Measurements from ENCODE around the gene MTCH1.

MTCH1 gene

GRCh38 chr6:36959555-36960250 lies 26.3 kb downstream of the MTCH1 start:
- peaks cover 0 to 3% of the 10 kb centered on the region in 2 donors for H3K4me1 ChIP-seq (ENCODE audit: control insufficient read depth in 2 of 2, insufficient read depth in 2 of 2, low read length in 2 of 2)
- no peaks in the 10 kb centered on the region for H3K9me3 ChIP-seq (ENCODE audit: control insufficient read depth in 2 of 2, low read length in 2 of 2)
- no peak overlapping the region for H3K27ac ChIP-seq (ENCODE audit: low read depth in 2 of 2, low read length in 2 of 2)
- H3K36me3 ChIP-seq (ENCODE audit: control insufficient read depth in 2 of 2, insufficient read depth in 2 of 2, low read length in 2 of 2): no peaks in the 10 kb centered on the region
- no peaks in the 10 kb centered on the region for H3K27me3 ChIP-seq (ENCODE audit: control insufficient read depth in 2 of 2, insufficient read depth in 2 of 2, low read length in 2 of 2)
- no peak overlapping the region for H3K4me3 ChIP-seq (ENCODE audit: low read length in 2 of 2)
- H3K9ac ChIP-seq (ENCODE audit: low read depth in 1 of 2, low read length in 2 of 2): no peak overlapping the region

GRCh38 chr6:36958775-36959554 lies 27.0 kb downstream of the MTCH1 start:
- H3K4me1 ChIP-seq (ENCODE audit: control insufficient read depth in 2 of 2, insufficient read depth in 2 of 2, low read length in 2 of 2): peaks cover 0 to 3% of the 10 kb centered on the region in 2 donors
- H3K9me3 ChIP-seq (ENCODE audit: control insufficient read depth in 2 of 2, low read length in 2 of 2): no peaks in the 10 kb centered on the region
- no peak overlapping the region for H3K9ac ChIP-seq (ENCODE audit: low read depth in 1 of 2, low read length in 2 of 2)
- no peaks in the 10 kb centered on the region for H3K36me3 ChIP-seq (ENCODE audit: control insufficient read depth in 2 of 2, insufficient read depth in 2 of 2, low read length in 2 of 2)
- no peak overlapping the region for H3K27ac ChIP-seq (ENCODE audit: low read depth in 2 of 2, low read length in 2 of 2)
- no peak overlapping the region for H3K4me3 ChIP-seq (ENCODE audit: low read length in 2 of 2)
- no peaks in the 10 kb centered on the region for H3K27me3 ChIP-seq (ENCODE audit: control insufficient read depth in 2 of 2, insufficient read depth in 2 of 2, low read length in 2 of 2)

GRCh38 chr6:36957773-36958271 lies 28.2 kb downstream of the MTCH1 start:
- Histone ChIP-seq H3K27me3 (ENCODE audit: control insufficient read depth in 2 of 2, insufficient read depth in 2 of 2, low read length in 2 of 2) (no peaks in the 10 kb centered on the region), H3K4me1 (ENCODE audit: control insufficient read depth in 2 of 2, insufficient read depth in 2 of 2, low read length in 2 of 2) (no peaks in the 10 kb centered on the region)

GRCh38 chr6:36956446-36956820 lies 29.6 kb downstream of the MTCH1 start:
- Histone ChIP-seq H3K4me1 (ENCODE audit: control insufficient read depth in 2 of 2, insufficient read depth in 2 of 2, low read length in 2 of 2) (no peaks in the 10 kb centered on the region), H3K27me3 (ENCODE audit: control insufficient read depth in 2 of 2, insufficient read depth in 2 of 2, low read length in 2 of 2) (no peaks in the 10 kb centered on the region), H3K9me3 (ENCODE audit: control insufficient read depth in 2 of 2, low read length in 2 of 2) (no peaks in the 10 kb centered on the region), H3K36me3 (ENCODE audit: control insufficient read depth in 2 of 2, insufficient read depth in 2 of 2, low read length in 2 of 2) (no peaks in the 10 kb centered on the region), H3K27ac (ENCODE audit: low read depth in 2 of 2, low read length in 2 of 2) (no peak overlapping the region), H3K9ac (ENCODE audit: low read depth in 1 of 2, low read length in 2 of 2) (no peak overlapping the region), H3K4me3 (ENCODE audit: low read length in 2 of 2) (no peak overlapping the region)

More at GRCh38 chr6:36957773-36958271, 28.2 kb downstream of the MTCH1 start:
- Histone ChIP-seq H3K36me3 (ENCODE audit: control insufficient read depth in 2 of 2, insufficient read depth in 2 of 2, low read length in 2 of 2) (no peaks in the 10 kb centered on the region), H3K9ac (ENCODE audit: low read depth in 1 of 2, low read length in 2 of 2) (no peak overlapping the region), H3K27ac (ENCODE audit: low read depth in 2 of 2, low read length in 2 of 2) (no peak overlapping the region), H3K4me3 (ENCODE audit: low read length in 2 of 2) (no peak overlapping the region), H3K9me3 (ENCODE audit: control insufficient read depth in 2 of 2, low read length in 2 of 2) (no peaks in the 10 kb centered on the region)

- H3K9ac ChIP-seq (ENCODE audit: low read depth in 1 of 2, low read length in 2 of 2): no peak overlapping the region
- H3K36me3 ChIP-seq (ENCODE audit: control insufficient read depth in 2 of 2, insufficient read depth in 2 of 2, low read length in 2 of 2): no peaks in the 10 kb centered on the region
- H3K4me1 ChIP-seq (ENCODE audit: control insufficient read depth in 2 of 2, insufficient read depth in 2 of 2, low read length in 2 of 2): no peaks in the 10 kb centered on the region
- H3K27me3 ChIP-seq (ENCODE audit: control insufficient read depth in 2 of 2, insufficient read depth in 2 of 2, low read length in 2 of 2): no peaks in the 10 kb centered on the region
- H3K4me3 ChIP-seq (ENCODE audit: low read length in 2 of 2): no peak overlapping the region
- H3K9me3 ChIP-seq (ENCODE audit: control insufficient read depth in 2 of 2, low read length in 2 of 2): no peaks in the 10 kb centered on the region
- H3K27ac ChIP-seq (ENCODE audit: low read depth in 2 of 2, low read length in 2 of 2): no peak overlapping the region
Observed at GRCh38 chr6:36955671-36956445, 30.1 kb downstream of the MTCH1 start.

- Histone ChIP-seq H3K9me3 (ENCODE audit: control insufficient read depth in 2 of 2, low read length in 2 of 2) (no peaks in the 10 kb centered on the region), H3K9ac (ENCODE audit: low read depth in 1 of 2, low read length in 2 of 2) (no peak overlapping the region), H3K27me3 (ENCODE audit: control insufficient read depth in 2 of 2, insufficient read depth in 2 of 2, low read length in 2 of 2) (no peaks in the 10 kb centered on the region), H3K36me3 (ENCODE audit: control insufficient read depth in 2 of 2, insufficient read depth in 2 of 2, low read length in 2 of 2) (no peaks in the 10 kb centered on the region), H3K4me1 (ENCODE audit: control insufficient read depth in 2 of 2, insufficient read depth in 2 of 2, low read length in 2 of 2) (no peaks in the 10 kb centered on the region), H3K4me3 (ENCODE audit: low read length in 2 of 2) (no peak overlapping the region), H3K27ac (ENCODE audit: low read depth in 2 of 2, low read length in 2 of 2) (no peak overlapping the region)
Observed at GRCh38 chr6:36955136-36955535, 30.9 kb downstream of the MTCH1 start.

- Histone ChIP-seq H3K36me3 (ENCODE audit: control insufficient read depth in 2 of 2, insufficient read depth in 2 of 2, low read length in 2 of 2) (no peaks in the 10 kb centered on the region), H3K4me3 (ENCODE audit: low read length in 2 of 2) (no peak within 1 kb of the TSS), H3K4me1 (ENCODE audit: control insufficient read depth in 2 of 2, insufficient read depth in 2 of 2, low read length in 2 of 2) (no peaks in the 10 kb centered on the region), H3K27ac (ENCODE audit: low read depth in 2 of 2, low read length in 2 of 2) (no peak within 1 kb of the TSS), H3K27me3 (ENCODE audit: control insufficient read depth in 2 of 2, insufficient read depth in 2 of 2, low read length in 2 of 2) (no peaks in the 10 kb centered on the region), H3K9ac (ENCODE audit: low read depth in 1 of 2, low read length in 2 of 2) (no peak within 1 kb of the TSS), H3K9me3 (ENCODE audit: control insufficient read depth in 2 of 2, low read length in 2 of 2) (no peaks in the 10 kb centered on the region)
Observed at GRCh38 chr6:36954262-36954931, 31.6 kb downstream of the MTCH1 start, which contains the start of gene PI16. PI16 (plus strand) TSS chr6:36954738; CDS start chr6:36954761, 23 bp downstream.

GRCh38 chr6:36953931-36954261 lies 32.1 kb downstream of the MTCH1 start:
- no peak overlapping the region for H3K27ac ChIP-seq (ENCODE audit: low read depth in 2 of 2, low read length in 2 of 2)
- H3K4me3 ChIP-seq (ENCODE audit: low read length in 2 of 2): no peak overlapping the region
- H3K9me3 ChIP-seq (ENCODE audit: control insufficient read depth in 2 of 2, low read length in 2 of 2): no peaks in the 10 kb centered on the region
- no peaks in the 10 kb centered on the region for H3K4me1 ChIP-seq (ENCODE audit: control insufficient read depth in 2 of 2, insufficient read depth in 2 of 2, low read length in 2 of 2)
- H3K36me3 ChIP-seq (ENCODE audit: control insufficient read depth in 2 of 2, insufficient read depth in 2 of 2, low read length in 2 of 2): no peaks in the 10 kb centered on the region
- H3K9ac ChIP-seq (ENCODE audit: low read depth in 1 of 2, low read length in 2 of 2): no peak overlapping the region
- H3K27me3 ChIP-seq (ENCODE audit: control insufficient read depth in 2 of 2, insufficient read depth in 2 of 2, low read length in 2 of 2): no peaks in the 10 kb centered on the region

DNA sequence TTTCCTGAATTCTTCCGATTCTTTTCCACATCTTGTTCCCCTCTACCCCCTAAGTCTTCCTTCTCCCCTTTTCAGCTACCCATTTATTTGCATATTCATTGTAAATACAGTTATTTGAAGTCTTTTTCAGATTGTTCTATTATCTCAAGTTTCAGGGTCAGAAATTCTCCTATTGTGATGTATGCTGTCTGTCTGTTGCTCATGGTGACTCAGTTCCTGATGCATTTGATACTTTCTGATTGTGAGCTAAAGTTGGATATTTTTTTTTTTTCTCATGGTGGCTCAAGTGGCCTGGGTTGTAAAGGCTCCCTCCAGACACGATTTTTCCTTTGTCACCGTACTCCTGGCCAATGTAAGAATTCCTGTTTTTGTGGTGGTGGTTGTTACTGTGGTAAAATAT lies 36.4 kb downstream of the MTCH1 start:
- H3K4me1 ChIP-seq (ENCODE audit: control insufficient read depth in 2 of 2, insufficient read depth in 2 of 2, low read length in 2 of 2): no peaks in the 10 kb centered on the region
- H3K9me3 ChIP-seq (ENCODE audit: control insufficient read depth in 2 of 2, low read length in 2 of 2): no peaks in the 10 kb centered on the region
- H3K4me3 ChIP-seq (ENCODE audit: low read length in 2 of 2): no peak overlapping the region
- H3K27me3 ChIP-seq (ENCODE audit: control insufficient read depth in 2 of 2, insufficient read depth in 2 of 2, low read length in 2 of 2): no peaks in the 10 kb centered on the region
- no peak overlapping the region for H3K27ac ChIP-seq (ENCODE audit: low read depth in 2 of 2, low read length in 2 of 2)
- no peaks in the 10 kb centered on the region for H3K36me3 ChIP-seq (ENCODE audit: control insufficient read depth in 2 of 2, insufficient read depth in 2 of 2, low read length in 2 of 2)
- H3K9ac ChIP-seq (ENCODE audit: low read depth in 1 of 2, low read length in 2 of 2): no peak overlapping the region

All from mucosa of rectum (tissue), 2 donors.